Tibial nerve (tissue), 4 donors: Measurements from ENCODE around the gene ROR1.

Source experiments
- EP300 ChIP-seq, 2 donors: sonication (generic); formaldehyde crosslinking; IDR thresholded peaks; one replicate each; pipeline ENCODE4 v1.6.1; 2017; ENCODE audit warnings: antibody characterized with exemption in 2 of 2, mild to moderate bottlenecking in 1 of 2
- POLR2A ChIP-seq, 2 donors: fragments of 450-650 bp; IDR thresholded peaks; one replicate each; pipeline ENCODE4 v1.6.1; 2017; ENCODE audit warnings: antibody characterized with exemption in 2 of 2, mild to moderate bottlenecking in 2 of 2, moderate library complexity in 2 of 2
- TF ChIP-seq, protein P1 (sequence below), 5 experiments: fragments of 200-600 bp in 3 of 5; fragments of 450-650 bp in 2 of 5; sonication (generic) in 3 of 5; IDR thresholded peaks; one replicate each; pipeline ENCODE4 v1.5.1; 2016 to 2019; ENCODE audit warnings: antibody characterized with exemption in 5 of 5, mild to moderate bottlenecking in 3 of 5, moderate library complexity in 2 of 5

GRCh38 chr1:63813829-63814277 lies 40.0 kb downstream of the ROR1 start:
- TF ChIP-seq, protein P1, sequence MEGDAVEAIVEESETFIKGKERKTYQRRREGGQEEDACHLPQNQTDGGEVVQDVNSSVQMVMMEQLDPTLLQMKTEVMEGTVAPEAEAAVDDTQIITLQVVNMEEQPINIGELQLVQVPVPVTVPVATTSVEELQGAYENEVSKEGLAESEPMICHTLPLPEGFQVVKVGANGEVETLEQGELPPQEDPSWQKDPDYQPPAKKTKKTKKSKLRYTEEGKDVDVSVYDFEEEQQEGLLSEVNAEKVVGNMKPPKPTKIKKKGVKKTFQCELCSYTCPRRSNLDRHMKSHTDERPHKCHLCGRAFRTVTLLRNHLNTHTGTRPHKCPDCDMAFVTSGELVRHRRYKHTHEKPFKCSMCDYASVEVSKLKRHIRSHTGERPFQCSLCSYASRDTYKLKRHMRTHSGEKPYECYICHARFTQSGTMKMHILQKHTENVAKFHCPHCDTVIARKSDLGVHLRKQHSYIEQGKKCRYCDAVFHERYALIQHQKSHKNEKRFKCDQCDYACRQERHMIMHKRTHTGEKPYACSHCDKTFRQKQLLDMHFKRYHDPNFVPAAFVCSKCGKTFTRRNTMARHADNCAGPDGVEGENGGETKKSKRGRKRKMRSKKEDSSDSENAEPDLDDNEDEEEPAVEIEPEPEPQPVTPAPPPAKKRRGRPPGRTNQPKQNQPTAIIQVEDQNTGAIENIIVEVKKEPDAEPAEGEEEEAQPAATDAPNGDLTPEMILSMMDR (IDR thresholded peaks at IDR 0.05), result no peak
- TF ChIP-seq POLR2A (IDR thresholded peaks at IDR 0.05), result no peak
- TF ChIP-seq EP300 (IDR thresholded peaks at IDR 0.05), result no peak
